GM12878 (cell line): ENCODE results near the gene GSE1. TPM values are rescaled to one million over a fixed set of nuclear protein-coding genes. Genes with fewer than 3 reads are reported as not detected.

ENCODE experiments used
- ATAC-seq: fragments of 200-7000 bp; cut with Tn5 transposase; 3 replicates; pipeline ENCODE4 v1.9.1; 2020; ENCODE audit warnings: mild to moderate bottlenecking, moderate library complexity
- BruUV-seq: library from RNA; stranded (reverse); fragments of 400-500 nt; replicated peaks from 2 replicates; lab custom pipeline; 2021; lab: Mats Ljungman, UMichigan
- CTCF ChIA-PET: fragments of 300-600 bp; sonication (Branson Sonifier 250); formaldehyde crosslinking; extraction: SDS; loops from one replicate; lab custom pipeline; 2021; ENCODE audit warnings: inconsistent platforms; lab: Yijun Ruan, JAX
- POLR2A ChIA-PET: fragments of 350-600 bp; formaldehyde crosslinking; extraction: SDS; loops from one replicate; lab custom pipeline; 2021; ENCODE audit warnings: inconsistent platforms; lab: Charles Lee
- RAD21 ChIA-PET: fragments of 300-600 bp; sonication (Branson Sonifier 250); formaldehyde crosslinking; loops from one replicate; lab custom pipeline; 2023; ENCODE audit warnings: antibody characterized with exemption; ENCODE audit not compliant: unreplicated experiment; lab: Charles Lee
- SMC1A ChIA-PET: fragments of 300-600 bp; sonication (Branson Sonifier 250); formaldehyde crosslinking; loops from one replicate; lab custom pipeline; 2023; ENCODE audit not compliant: unreplicated experiment, uncharacterized antibody; lab: Charles Lee
- DNase-seq: peaks from one replicate; pipeline ENCODE4 v3.0.0-alpha.2; 2011; ENCODE audit warnings: low read depth, low spot score
- FAIRE-seq: peaks from 3 replicates; lab custom pipeline; 2011; peaks lifted over from hg19 to GRCh38; lab: Jason Lieb, UNC
- H2AFZ ChIP-seq: 2 replicates; pipeline ENCODE4 v1.6.0; 2011; ENCODE audit warnings: low read depth, low read length, control low read depth; ENCODE audit not compliant: control insufficient read depth
- H3K27ac ChIP-seq: 2 replicates; pipeline ENCODE4 v1.5.1; 2011; ENCODE audit warnings: control low read depth; ENCODE audit not compliant: control insufficient read depth, insufficient read depth
- H3K27me3 ChIP-seq, 2 experiments: replicated peaks in 1 of 2; 2 replicates each; pipeline versions ENCODE4 v1.6.0 to v1.6.1; 2011; ENCODE audit warnings: low read length in 1 of 2; ENCODE audit not compliant: control insufficient read depth in 2 of 2, insufficient read depth in 2 of 2
- H3K36me3 ChIP-seq, 2 experiments: 2 replicates each; pipeline ENCODE4 v1.5.1; 2011; ENCODE audit warnings: low read length in 1 of 2; ENCODE audit not compliant: control insufficient read depth in 2 of 2, insufficient read depth in 2 of 2
- H3K4me1 ChIP-seq: 2 replicates; pipeline ENCODE4 v1.6.1; 2011; ENCODE audit warnings: mild to moderate bottlenecking, low read length, moderate library complexity, mixed read lengths; ENCODE audit not compliant: control insufficient read depth, insufficient read depth
- H3K4me2 ChIP-seq: 2 replicates; pipeline ENCODE4 v1.6.0; 2011; ENCODE audit warnings: control low read depth; ENCODE audit not compliant: control insufficient read depth, insufficient read depth
- H3K4me3 ChIP-seq: fragments of 200-600 bp; sonication (generic); 2 replicates; pipeline ENCODE4 v1.5.1; 2016
- H3K79me2 ChIP-seq: 2 replicates; pipeline ENCODE4 v1.6.0; 2011; ENCODE audit warnings: low read length; ENCODE audit not compliant: control insufficient read depth, insufficient read depth
- H3K9ac ChIP-seq: 2 replicates; pipeline ENCODE4 v1.8.0; 2011; ENCODE audit warnings: low read length, control low read depth, mixed read lengths; ENCODE audit not compliant: control insufficient read depth, insufficient read depth
- H3K9me3 ChIP-seq: replicated peaks from 3 replicates; pipeline ENCODE4 v1.5.1; 2011; ENCODE audit warnings: mild to moderate bottlenecking, low read length; ENCODE audit not compliant: control insufficient read depth, insufficient read depth
- H4K20me1 ChIP-seq: 2 replicates; pipeline ENCODE4 v1.6.0; 2011; ENCODE audit not compliant: control insufficient read depth, insufficient read depth
- ELK1 ChIP-seq: IDR thresholded peaks from 2 replicates; pipeline ENCODE4 v1.6.1; 2012; ENCODE audit warnings: low read depth, low read length, improper control_type of control experiment
- HCFC1 ChIP-seq: fragments of 150-350 bp; IDR thresholded peaks from 2 replicates; pipeline ENCODE4 v1.6.1; 2014; ENCODE audit warnings: low read length
- MEF2B ChIP-seq: fragments of 450-650 bp; IDR thresholded peaks from 2 replicates; pipeline ENCODE4 v1.6.1; 2018; ENCODE audit warnings: mild to moderate bottlenecking, moderate library complexity; ENCODE audit not compliant: partially characterized antibody, poor library complexity, severe bottlenecking
- PAX5 ChIP-seq: IDR thresholded peaks from 2 replicates; pipeline ENCODE4 v1.6.1; 2011; ENCODE audit warnings: low read depth, low read length, borderline replicate concordance
- PBX3 ChIP-seq: IDR thresholded peaks from 2 replicates; pipeline ENCODE4 v1.6.1; 2011; ENCODE audit warnings: mild to moderate bottlenecking, low read depth, low read length, moderate library complexity; ENCODE audit not compliant: insufficient replicate concordance
- SPI1 ChIP-seq: IDR thresholded peaks from 2 replicates; pipeline ENCODE4 v1.6.1; 2011; ENCODE audit warnings: low read depth, mild to moderate bottlenecking, low read length, moderate library complexity, borderline replicate concordance; ENCODE audit not compliant: insufficient read depth
- TCF12 ChIP-seq: IDR thresholded peaks from 2 replicates; pipeline ENCODE4 v1.6.1; 2011; ENCODE audit warnings: low read depth, mild to moderate bottlenecking, low read length
- ZZZ3 ChIP-seq: IDR thresholded peaks from 2 replicates; pipeline ENCODE4 v1.6.1; 2011; ENCODE audit warnings: low read depth; ENCODE audit not compliant: control insufficient read depth, insufficient read length
- WGBS: methylation state at CpG from one replicate; pipeline ENCODE4 v1.1.6; 2016; ENCODE audit warnings: low lambda C conversion rate; ENCODE audit not compliant: insufficient replicate concordance, insufficient coverage; ENCODE audit errors: missing lambda C conversion rate; 5-methylcytosine and 5-hydroxymethylcytosine counted together
- in situ Hi-C: fragments of 300-500 bp; cut with MboI; formaldehyde crosslinking; loops from 9 replicates; pipeline ENCODE4 v1.14.3; 2018; ENCODE audit warnings: mixed read lengths
- intact Hi-C: fragments of 100-400 bp; cut with micrococcal nuclease; formaldehyde crosslinking; loops from one replicate; pipeline ENCODE4 v1.14.2; 2022; ENCODE audit not compliant: unreplicated experiment
- polyA plus RNA-seq, 11 experiments: library from polyadenylated mRNA; depleted of rRNA in 4 of 11; unstranded in 6 of 11; stranded (reverse) in 5 of 11; fragments of >200 nt; fragmentation: Nextera tagmentation in 4 of 11; fragmentation: Illumina TruSeq in 1 of 11; extraction: Ambion mirVana in 4 of 11; extraction: Trizol in 1 of 11; gene quantifications; 1 replicate in 1 of 11; 2 replicates in 10 of 11; pipeline versions ENCODE4 v1.2.1 to v1.2.3, GENCODE V29; 2011 to 2016; ENCODE audit warnings: inconsistent platforms in 2 of 11, missing spikeins in 2 of 11, low read depth in 1 of 11
- total RNA-seq, 4 experiments: library from RNA; depleted of rRNA in 3 of 4; stranded (reverse); fragments of >200 nt in 3 of 4; fragmentation: Illumina TruSeq in 1 of 4; extraction: Trizol in 1 of 4; gene quantifications; 2 replicates each; pipeline versions ENCODE4 v1.2.1 to v1.2.3, GENCODE V29; 2013 to 2021
- TF ChIP-seq, protein P1 (sequence below): fragments of 450-650 bp; IDR thresholded peaks from 2 replicates; pipeline ENCODE4 v1.6.1; 2018; ENCODE audit warnings: mild to moderate bottlenecking, low read depth, moderate library complexity; ENCODE audit not compliant: partially characterized antibody

Gene GSE1
- total and polyA plus RNA-seq, 10 of the 15 experiments (the other 5 are each of a cell fraction or from before 2014, with no cell fraction given) = 4.6 to 58.7 (median 18.2) TPM

GRCh38 chr16:85636234-85636812 is 23.2 kb downstream of the GSE1 start:
- FAIRE-seq (no peak), DNase-seq (no peak), ATAC-seq (no peak)
- intact Hi-C loops (no loop called here), in situ Hi-C loops (no loop called here)
- H3K79me2 ChIP-seq = peaks cover 1% of the 10 kb centered on the region
- RAD21 ChIA-PET = interaction anchor here (1.1 kb wide), 1 partner anchor 20 kb away, joined by 5 read pairs; no protein-coding TSS in a partner anchor
- no peaks in the 10 kb centered on the region for H4K20me1 ChIP-seq
- H3K9me3 ChIP-seq = no peaks in the 10 kb centered on the region
- H3K27ac ChIP-seq = no peak overlapping the region
- BruUV-seq = no TSS peak
- H3K4me1 ChIP-seq = no peaks in the 10 kb centered on the region
- CTCF ChIA-PET = interaction anchor here (1.0 to 1.3 kb wide), 2 partner anchors 39 to 49 kb away, joined by 3 to 5 read pairs; no protein-coding TSS in a partner anchor
- no peaks in the 10 kb centered on the region for H3K27me3 ChIP-seq
- H3K36me3 ChIP-seq = peaks cover 0 to 39% of the 10 kb centered on the region in 2 experiments; a peak in 3 of 4 replicates
- no peak overlapping the region for H3K4me3 ChIP-seq
- SMC1A ChIA-PET = interaction anchor here (1.0 kb wide), 1 partner anchor 77 kb away, joined by 3 read pairs; no protein-coding TSS in a partner anchor
- TF ChIP-seq ZZZ3 (no peak), HCFC1 (no peak)
- H2AFZ ChIP-seq = no peak overlapping the region
- POLR2A ChIA-PET = no interaction called here
- 78% methylated on average over 25 of the region's 27 CpGs for WGBS
- no peak overlapping the region for H3K4me2 ChIP-seq
- no peak overlapping the region for H3K9ac ChIP-seq

GRCh38 chr16:85637061-85637807 is 24.1 kb downstream of the GSE1 start:
- H3K4me3 ChIP-seq = no peak overlapping the region
- POLR2A ChIA-PET = no interaction called here
- no peak for ATAC-seq
- TF ChIP-seq TCF12 = no peak
- no peak for TF ChIP-seq PBX3
- no peak for TF ChIP-seq PAX5
- no peak for TF ChIP-seq SPI1
- no peak for TF ChIP-seq MEF2B
- no peak for TF ChIP-seq ELK1
- TF ChIP-seq, protein P1, sequence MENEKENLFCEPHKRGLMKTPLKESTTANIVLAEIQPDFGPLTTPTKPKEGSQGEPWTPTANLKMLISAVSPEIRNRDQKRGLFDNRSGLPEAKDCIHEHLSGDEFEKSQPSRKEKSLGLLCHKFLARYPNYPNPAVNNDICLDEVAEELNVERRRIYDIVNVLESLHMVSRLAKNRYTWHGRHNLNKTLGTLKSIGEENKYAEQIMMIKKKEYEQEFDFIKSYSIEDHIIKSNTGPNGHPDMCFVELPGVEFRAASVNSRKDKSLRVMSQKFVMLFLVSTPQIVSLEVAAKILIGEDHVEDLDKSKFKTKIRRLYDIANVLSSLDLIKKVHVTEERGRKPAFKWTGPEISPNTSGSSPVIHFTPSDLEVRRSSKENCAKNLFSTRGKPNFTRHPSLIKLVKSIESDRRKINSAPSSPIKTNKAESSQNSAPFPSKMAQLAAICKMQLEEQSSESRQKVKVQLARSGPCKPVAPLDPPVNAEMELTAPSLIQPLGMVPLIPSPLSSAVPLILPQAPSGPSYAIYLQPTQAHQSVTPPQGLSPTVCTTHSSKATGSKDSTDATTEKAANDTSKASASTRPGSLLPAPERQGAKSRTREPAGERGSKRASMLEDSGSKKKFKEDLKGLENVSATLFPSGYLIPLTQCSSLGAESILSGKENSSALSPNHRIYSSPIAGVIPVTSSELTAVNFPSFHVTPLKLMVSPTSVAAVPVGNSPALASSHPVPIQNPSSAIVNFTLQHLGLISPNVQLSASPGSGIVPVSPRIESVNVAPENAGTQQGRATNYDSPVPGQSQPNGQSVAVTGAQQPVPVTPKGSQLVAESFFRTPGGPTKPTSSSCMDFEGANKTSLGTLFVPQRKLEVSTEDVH = no peak
- H3K36me3 ChIP-seq = peaks cover 0 to 39% of the 10 kb centered on the region in 2 experiments; a peak in 3 of 4 replicates
- in situ Hi-C loops = no loop called here
- CTCF ChIA-PET = interaction anchor here (1.0 kb wide), 1 partner anchor 49 kb away, joined by 5 read pairs; no protein-coding TSS in a partner anchor
- no TSS peak for BruUV-seq
- no peaks in the 10 kb centered on the region; the same call in 1 of the 2 replicates for H4K20me1 ChIP-seq
- H3K4me2 ChIP-seq = no peak overlapping the region
- no peaks in the 10 kb centered on the region; the same call in none of the 2 replicates for H3K79me2 ChIP-seq
- FAIRE-seq = no peak
- DNase-seq = no peak
- no peak overlapping the region for H3K9ac ChIP-seq
- H3K4me1 ChIP-seq = no peaks in the 10 kb centered on the region
- RAD21 ChIA-PET = interaction anchor here (1.1 kb wide), 1 partner anchor 21 kb away, joined by 5 read pairs; no protein-coding TSS in a partner anchor
- SMC1A ChIA-PET = no interaction called here
- no peaks in the 10 kb centered on the region for H3K9me3 ChIP-seq
- H3K27ac ChIP-seq = no peak overlapping the region
- no peak overlapping the region for H2AFZ ChIP-seq
- no peaks in the 10 kb centered on the region for H3K27me3 ChIP-seq
- intact Hi-C loops = no loop called here
- 88% methylated on average over 36 of the region's 36 CpGs for WGBS
